Measurements from ENCODE around the gene PIAS4. TPM values are rescaled to one million over a fixed set of nuclear protein-coding genes. Genes with fewer than 3 reads are reported as not detected.

Gene PIAS4
- total RNA-seq, 2 donors from 2014 or later, result 13.8 to 14.0 TPM

DNA sequence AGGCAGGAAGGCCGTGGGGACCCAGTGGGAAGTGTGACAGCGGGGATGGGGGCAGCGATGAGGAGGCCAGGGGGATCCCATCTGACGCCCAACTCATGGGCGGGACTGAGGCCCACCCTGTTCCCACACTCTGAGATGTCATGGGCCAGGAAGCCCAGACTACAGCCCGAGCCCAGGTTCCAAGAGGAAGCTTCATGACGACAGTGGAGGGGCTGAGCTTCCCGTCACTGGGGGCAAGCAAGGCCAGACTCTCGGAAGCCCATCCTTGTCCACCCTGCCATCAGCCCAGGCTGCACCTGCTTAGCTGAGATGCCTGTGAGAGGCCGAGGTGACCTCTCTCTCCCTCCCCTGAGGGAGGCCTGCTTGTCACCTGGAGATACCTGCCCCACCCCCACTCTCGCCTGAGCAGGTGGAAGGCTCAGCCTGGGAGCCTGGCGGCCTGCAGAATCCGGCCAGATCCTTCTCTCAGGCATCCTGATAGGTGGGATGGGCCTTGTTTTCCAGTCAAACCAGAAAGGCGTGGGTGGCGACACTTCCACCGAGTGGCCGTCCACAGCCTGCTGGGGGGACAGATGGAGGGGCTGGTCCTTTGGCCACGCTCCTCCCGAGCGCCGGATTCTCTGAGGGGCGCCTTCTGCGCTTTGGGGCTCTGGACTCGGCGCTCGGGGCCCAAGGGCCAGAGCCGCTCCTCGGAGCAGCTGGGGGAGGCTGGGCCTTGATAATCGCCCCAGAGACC lies 54.3 kb downstream of the PIAS4 start:
- intact Hi-C loops (cut with DNase I), result no loop called here
- DNase-seq (peak; percentile 60), ATAC-seq (no peak)

DNA sequence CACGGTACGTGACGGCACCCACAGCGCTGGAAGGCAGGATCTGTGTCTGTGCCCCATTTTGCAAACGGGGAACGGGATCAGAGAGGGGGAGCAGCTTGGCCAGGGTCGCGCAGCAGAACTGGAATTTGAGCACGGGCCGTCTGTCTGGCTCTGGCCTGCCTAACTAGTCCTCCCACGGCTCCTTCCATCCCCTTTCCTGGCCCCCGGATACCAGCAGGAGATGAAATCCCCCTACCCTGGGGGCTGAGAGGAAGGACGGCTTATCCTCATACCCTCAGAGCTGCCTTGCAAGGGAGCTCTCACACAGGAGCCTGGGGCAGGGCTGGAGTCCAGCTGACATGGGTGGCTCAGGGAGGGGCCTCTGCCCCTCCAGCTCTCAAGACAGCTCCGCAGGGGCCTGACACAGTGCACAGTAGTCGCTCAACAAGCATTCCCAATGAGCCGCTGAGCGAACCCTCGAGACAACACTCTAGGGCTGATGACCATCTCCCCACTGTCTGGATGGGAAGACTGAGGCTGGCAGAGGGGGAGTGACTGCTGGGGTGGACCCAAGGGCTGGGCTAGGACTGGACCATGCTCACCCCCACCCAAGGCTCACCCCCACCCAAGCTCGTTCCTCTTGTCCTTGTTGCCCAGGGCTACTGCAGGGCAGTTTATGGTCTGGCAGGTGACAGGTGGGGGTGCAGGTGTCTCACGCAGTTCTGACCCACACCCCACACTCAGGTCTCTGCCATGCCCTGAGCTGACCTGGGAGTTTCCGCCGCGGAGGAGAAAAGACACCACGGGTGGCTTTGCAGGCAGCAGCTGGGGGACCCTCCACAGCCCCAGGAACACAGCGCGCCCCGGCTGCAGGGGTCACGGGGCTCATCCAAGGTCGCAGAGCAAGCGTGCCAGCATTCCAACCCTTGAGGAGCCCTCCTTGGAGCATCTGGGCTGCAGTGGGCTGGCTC lies 55.2 kb downstream of the PIAS4 start:
- DNase-seq, result no peak
- ATAC-seq, result no peak
- intact Hi-C loops (cut with DNase I), result no loop called here

DNA sequence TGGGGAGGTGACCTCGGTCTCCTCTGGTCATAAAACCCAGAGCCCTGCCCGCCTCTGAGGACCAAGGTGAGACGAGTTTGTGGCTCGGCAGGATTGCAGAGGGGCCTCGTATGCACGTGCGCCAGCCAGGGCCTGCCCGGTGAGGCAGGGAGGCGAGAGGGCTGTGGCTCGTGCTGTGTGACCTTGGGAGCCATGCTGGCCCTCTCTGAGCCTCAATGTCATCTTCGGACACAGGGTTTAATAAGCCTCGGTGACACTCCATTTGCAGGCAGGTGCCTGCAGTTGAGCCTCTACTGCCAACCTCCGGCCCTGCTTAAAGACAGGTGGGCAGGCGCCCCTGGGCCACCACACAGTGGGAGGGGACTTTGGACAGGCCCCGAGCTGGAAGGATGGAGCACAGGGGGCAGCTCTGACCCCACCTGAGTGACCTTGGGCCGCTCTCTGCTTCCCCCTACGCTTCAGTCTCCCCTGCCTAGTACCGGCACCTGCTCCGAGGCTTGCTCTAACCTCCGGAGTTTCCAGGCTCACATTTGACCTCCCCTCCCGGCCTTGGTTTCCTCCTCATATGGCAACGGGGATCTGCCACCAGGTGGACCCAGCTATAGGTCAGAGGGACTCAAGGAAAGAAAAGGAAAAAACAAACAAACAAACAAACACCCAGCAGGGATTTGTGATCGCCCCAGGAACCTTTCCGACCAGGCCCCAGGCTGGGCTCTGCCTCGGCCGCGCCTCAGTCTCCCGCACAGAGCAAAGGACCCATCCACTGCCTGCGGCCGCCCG lies 56.0 kb downstream of the PIAS4 start:
- DNase-seq, result no peak
- intact Hi-C loops (cut with DNase I), result no loop called here
- ATAC-seq, result no peak

DNA sequence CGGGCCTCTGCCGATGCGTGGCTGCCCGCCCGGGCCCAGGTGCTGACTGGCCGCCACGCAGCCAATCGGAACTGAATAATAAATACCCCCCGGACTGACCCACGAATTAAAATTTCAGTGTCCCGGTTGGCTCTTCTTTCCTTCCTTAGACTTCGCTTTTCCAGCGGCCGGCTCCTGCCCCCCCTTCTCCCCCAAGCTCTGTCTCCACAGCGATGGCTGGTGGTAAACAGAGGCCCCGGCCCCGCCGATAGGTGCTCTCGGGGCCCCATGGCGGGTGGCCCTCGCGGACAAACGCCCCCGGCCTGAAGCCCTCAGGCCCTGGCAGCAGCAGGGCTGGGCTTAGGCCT lies 56.6 kb downstream of the PIAS4 start:
- intact Hi-C loops (cut with DNase I), result no loop called here
- no peak for ATAC-seq
- no peak for DNase-seq

DNA sequence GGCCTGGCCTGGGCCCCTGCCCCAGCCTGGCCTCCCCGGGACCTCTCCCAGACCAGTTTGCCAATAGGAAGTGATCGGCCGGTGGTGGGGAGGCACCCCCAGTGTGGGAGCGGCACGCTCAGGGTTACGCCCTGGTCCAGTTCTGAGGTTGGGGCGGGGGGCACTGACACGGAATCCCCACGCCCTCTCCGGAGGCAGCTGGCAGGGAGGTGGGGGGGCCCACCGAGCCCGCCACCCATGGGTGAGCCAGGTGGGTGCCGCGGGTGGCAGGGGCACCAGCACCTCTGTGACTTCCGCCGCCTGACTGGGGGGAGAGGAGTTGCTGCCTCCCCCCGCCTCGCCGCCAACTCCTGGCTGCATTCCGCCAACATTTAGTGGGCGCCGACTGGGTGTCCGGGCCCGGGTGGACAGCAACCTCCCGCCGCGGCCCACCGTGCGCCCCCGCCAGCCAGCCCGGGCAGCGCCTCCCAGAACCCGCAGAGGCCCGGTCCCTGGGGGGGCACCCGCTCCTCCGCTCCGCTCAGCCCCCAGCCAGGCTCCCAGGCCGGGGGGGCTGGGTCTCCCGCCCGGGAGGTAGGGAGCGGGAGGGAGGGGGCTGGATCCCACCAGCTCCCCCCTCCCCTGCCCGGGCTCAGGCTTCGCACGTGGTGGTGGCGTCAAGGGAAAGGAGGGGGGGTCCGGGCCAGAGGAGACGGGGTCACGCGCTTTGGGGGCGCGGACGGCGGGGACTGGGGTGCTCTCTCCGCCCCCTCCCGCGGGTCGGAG lies 57.1 kb downstream of the PIAS4 start:
- DNase-seq (peak; percentile 76), ATAC-seq (peak in 1 of 2 donors; percentile 1)
- intact Hi-C loops (cut with DNase I), result no loop called here

DNA sequence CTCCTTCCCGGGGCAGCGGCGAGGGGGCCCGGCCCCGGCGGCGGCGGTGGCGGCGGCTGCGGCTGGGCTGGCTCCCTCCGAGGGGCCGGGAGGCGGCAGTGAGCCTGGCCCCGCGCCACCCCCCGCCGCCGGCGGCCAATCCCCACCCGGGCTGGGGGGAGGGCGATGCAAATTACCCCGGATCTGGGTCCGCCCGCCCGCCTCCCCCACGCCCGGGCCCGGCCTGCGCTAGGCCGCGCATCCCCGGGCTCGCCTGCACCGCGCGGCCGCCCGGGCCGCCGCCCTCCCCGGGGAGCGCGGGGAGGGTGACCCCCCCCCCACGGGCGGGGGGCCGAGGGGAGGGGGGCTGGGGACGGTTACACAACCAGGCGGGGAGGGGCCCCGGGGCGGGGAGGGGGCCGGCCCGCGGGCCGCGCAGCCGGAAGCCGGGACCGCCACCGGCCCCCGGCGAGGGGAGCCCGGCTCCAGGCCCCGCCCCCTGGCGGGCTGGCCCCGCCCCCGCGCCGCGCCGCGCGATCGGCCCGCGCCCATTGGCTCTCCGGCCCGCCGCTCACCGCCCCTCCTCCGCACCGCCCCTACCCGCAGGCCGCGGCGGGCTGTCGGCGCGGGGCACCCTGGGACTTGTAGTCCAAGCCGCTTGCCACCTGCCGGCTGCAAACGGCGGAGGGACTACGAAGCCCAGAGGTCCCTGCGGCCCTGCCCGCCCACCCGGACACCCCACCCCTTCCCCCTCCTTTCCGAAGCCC lies 58.1 kb downstream of the PIAS4 start:
- peak; percentile 97 for DNase-seq
- ATAC-seq, result peak; percentile 80 to 86
- intact Hi-C loops (cut with DNase I), result no loop called here

DNA sequence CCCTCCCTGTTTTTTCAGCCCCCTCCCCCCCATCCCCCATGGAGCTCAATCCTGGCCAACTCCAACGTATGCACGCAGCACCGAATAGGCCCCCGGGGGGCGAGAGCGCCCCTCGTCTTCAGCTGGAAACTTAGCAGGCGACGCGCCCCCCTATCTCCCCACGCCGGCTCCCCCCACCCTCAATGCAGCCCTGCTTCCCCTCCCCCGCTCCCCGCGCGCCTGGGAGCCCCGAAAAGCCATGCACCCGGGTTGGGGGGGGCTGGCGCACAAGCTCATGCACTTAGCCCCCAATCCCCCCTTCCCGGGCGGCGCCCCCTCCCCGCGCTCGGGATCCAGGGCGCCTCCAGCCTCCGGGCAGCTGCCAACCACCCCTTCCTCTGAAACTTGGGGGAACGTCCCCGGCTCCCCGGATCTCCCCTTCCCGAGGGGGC lies 58.7 kb downstream of the PIAS4 start:
- DNase-seq (no peak), ATAC-seq (no peak)
- intact Hi-C loops (cut with DNase I), result no loop called here

DNA sequence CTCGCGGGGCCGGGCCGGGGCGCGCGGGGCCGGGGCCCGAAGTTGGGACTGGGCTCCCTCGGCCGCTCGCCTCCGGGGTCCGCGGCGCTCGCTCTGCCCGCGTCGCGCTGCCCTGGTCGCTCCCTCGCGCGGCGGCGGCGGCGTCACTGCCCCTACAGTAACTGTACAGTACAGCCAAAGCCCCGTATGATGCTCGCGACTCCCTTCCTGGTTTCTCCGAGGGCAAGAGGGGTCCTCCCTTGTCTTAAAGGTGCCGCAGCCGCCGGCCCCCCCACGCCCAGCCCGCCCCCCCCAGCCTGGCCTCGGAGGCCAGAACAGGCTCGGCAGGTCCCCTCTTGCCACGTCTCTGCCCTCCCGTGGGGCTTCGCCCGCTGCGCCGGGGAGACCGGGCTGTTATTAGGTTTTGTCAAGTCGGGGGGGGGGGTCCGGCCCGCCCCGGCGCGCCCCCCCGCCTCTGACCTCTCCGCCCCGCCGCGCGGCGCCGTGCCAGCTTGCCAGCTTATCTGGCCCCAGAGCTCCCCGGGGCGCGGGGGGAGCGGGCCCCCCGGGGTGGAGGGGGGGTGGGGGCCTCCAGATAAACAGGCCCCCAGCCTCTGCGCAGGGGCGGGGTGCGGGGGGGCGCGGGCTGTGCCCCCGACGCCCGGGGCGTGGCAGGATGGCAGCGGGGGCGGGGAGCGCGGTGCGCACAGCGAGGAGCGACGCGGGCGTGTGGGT lies 59.3 kb downstream of the PIAS4 start, which contains the start of gene ZBTB7A:
TSS of gene ZBTB7A (minus strand) at position 218 of the 714 bp plus-strand sequence. CDS start 11,667 bp downstream, outside the sequence.
- intact Hi-C loops (cut with DNase I), result no loop called here
- ATAC-seq, result peak; percentile 42 to 56
- peak; percentile 90 for DNase-seq

DNA sequence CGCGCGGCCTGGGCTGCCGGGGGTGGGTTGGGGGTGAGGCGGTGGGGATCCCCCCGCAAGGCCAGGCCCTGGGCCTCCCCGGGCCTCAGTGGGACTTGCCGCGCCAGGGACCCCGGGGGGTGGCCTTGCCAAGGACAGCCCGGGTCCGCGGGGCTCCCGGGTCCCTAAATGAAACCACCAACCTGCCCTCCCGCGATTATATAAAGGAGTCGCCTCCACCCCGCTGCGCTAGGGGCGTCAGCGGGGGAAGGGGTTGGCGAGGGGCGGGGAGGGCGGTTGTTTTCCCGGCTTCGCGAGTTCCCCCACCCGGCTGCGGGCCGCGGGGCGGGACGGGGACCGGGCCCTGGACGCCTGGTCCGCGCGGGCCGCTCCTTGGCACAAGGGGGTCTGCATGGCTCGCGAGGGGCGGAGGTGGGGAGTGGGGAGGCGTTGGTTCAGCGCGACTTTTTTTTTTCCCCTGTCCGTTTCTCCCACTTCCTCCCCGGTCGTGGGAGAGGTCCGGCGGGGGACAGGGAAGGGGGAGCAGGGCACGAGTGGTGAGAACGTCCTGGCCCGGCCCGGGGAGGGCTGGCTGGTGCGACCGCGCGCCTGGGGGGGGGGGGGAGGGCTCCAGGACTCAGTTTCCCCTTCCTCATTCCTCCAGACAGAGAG lies 60.0 kb downstream of the PIAS4 start:
- ATAC-seq, result peak; percentile 0 to 6
- no peak for DNase-seq
- intact Hi-C loops (cut with DNase I), result no loop called here

DNA sequence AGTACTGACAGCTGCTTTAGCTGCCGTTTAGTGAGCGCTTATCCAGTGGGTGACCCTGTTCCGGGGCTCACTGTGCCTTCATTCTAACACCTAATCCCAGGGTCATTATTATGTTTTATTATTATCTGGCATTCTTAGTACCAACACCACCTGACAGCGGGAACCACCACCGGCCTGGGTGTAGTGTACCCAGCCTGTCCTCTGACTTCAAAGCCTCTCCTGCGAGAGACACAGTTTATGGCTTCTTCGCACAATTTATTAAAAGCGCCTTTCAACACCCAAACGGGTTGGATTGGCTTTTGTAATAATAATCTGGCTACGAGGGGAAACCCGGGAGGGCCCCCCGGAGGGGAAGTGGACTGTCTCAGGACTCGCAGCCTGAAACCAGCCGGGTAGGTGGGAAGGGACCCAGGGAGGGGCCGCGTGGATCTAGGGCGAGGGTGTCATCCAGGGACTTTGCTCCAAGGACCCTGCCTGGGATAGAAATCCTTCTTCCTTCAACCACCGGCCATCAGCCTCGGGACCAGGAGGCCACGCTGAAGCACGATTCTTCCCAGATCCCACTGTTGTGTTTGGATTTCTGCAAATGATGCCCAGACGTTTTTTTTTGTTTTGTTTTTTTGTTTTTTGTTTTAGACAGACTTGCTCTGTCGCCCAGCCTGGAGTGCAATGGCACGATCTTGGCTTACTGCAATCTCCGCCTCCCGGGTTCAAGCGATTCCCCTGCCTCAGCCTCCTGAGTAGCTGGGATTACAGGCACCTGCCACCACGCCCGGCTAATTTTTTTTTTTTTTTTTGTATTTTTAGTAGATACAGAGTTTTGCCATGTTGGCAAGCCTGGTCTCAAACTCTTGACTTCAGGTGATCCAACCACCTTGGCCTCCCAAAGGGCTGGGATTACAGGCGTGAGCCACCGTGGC lies 60.8 kb downstream of the PIAS4 start:
- intact Hi-C loops (cut with DNase I), result no loop called here
- ATAC-seq (no peak), DNase-seq (no peak)

DNA sequence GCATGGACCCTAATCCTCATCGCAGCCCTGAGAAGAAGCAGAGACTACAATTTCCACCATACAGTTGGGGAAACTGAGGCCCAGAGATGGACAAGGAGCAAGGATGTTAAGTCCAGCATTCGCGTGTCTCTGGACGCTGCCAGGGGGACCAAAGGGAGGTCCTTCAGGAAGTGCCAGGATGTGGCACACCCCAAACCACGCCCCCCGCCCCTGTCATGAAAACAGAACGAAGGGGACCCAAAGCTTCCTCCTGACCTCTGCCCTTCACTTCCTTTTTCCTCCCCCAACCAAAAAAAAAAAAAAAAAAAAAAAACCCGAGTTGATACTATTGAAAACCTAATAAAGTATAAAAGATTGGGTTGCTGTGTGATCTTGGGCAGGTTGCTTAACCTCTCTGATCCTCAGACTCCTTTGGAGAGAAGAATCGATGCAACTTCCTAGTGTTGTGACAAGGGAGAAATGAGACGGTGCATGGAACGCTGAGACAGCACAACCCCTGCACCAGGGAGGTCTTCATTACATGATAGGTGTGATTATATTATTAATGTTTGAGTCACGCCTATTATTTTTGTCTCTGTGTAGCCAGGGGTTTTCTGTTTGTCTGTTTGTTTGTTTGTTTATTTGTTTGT lies 61.9 kb downstream of the PIAS4 start:
- intact Hi-C loops (cut with DNase I), result no loop called here
- no peak for ATAC-seq
- DNase-seq, result peak; percentile 70

DNA sequence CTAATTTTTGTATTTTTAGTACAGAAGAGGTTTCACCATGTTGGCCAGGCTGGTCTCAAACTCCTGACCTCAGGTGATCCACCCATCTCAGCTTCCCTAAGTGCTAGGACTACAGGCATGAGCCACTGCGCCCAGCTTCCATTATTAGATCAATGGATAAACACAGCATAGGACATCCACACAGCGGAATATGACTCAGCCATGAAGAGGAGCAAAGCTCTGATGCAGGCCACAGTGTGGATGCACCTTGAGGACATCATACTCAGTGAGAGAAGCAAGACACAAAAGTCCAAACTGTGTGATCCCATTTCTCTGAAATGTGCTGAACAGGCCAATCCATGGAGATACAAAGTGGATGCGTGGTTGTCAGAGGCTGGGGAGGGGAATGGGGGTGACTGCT lies 64.1 kb downstream of the PIAS4 start:
- intact Hi-C loops (cut with DNase I), result no loop called here
- ATAC-seq (no peak), DNase-seq (no peak)

DNA sequence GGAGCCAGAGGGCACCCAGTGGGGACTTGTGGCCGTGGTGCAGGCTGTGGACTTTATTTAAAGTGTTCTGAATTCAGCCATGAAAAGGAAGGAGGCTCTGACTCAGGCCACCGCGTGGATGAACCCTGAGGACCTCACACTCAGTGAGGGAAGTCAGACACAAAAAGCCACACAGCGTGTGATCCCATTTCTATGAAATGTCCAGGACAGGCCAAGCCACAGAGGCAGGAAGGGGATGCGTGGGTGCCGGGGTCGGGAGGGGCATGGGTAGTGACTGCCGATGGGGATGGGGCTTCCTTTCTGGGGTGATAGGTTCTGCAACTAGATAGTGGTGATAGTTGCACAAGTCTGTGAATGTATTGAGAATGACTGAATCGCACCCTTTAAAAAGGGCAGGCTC lies 67.8 kb downstream of the PIAS4 start:
- DNase-seq, result no peak
- intact Hi-C loops (cut with DNase I), result no loop called here
- ATAC-seq, result no peak

DNA sequence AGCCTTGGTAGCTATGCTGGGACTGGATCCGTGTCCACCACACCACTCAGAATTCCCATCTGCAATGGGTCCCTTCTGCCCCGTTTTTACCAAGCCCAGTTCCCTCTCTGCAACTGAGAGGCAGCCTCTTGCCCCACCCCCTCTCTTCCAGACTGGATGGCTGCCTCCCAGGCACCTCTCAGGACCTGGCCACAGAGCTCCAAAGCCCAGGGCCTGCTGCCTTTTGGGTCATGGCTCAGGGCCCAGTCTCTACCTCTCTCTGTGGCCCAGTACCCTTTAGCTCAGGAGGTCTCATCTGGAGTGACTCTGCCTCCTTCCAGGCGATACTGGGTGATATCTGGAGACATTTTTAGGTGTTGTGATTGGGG lies 69.5 kb downstream of the PIAS4 start:
- DNase-seq (no peak), ATAC-seq (peak in 1 of 2 donors; percentile 7)
- intact Hi-C loops (cut with DNase I), result no loop called here

DNA sequence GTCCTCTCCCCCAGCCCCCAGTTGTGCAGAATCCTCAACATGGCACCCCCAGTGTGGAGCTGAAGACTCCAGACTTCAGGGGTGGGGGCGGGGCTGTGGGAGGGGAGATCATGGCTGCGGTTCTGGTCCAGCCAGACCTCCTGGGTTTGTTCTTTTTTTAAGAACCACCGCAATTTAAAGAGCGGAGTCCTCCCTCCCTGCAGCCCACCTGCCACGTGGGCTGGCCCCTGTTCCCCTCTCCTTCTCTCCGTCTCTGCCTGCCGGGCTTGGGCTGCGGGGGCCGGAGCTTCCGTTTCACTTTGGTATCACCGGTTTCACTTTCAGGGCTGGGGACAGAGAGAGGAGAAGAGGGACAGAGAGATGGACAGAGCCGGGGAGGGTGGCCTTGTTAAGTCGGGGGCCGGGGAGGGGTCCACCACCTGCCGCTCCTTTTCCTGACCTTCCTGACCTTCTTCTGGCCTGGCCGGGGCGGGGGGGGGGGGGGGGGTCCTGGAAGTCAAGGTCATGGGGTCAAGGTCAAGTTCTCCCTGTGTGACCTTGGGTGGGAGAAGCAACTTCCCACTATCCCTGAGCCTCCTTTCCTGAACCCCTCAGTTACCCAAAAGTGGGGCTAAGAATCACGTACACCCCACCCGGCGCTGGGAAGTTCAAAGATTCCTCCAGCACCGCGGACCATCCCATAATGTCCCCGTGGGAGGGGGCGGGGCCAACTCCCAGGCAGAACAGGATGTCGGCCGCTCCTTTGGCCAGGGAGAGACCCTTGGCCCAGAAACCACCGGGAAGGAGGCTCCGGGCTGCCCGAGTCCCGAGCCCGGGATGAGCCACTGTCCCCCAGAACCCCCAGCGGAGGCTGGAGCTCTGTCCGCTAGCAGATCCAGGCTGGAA lies 70.5 kb downstream of the PIAS4 start:
- peak; percentile 84 for DNase-seq
- intact Hi-C loops (cut with DNase I), result no loop called here
- peak; percentile 82 to 85 for ATAC-seq

All from left cardiac atrium (tissue), 4 donors.